Measurements from ENCODE around the gene OR56A1.

- TF ChIP-seq MITF (IDR thresholded peaks at IDR 0.05), result no peak
- no peak for TF ChIP-seq POLR2AphosphoS5 (IDR thresholded peaks at IDR 0.05; ENCODE audit: control insufficient read depth, insufficient read depth, low read depth, low read length)
- no peak for TF ChIP-seq ZNF445 (CRISPR knock-in tag; IDR thresholded peaks at IDR 0.05; ENCODE audit: low read depth)
- TF ChIP-seq PTBP1 (IDR thresholded peaks at IDR 0.05; ENCODE audit: low read depth, low read length), result no peak
- TF ChIP-seq, protein P1, sequence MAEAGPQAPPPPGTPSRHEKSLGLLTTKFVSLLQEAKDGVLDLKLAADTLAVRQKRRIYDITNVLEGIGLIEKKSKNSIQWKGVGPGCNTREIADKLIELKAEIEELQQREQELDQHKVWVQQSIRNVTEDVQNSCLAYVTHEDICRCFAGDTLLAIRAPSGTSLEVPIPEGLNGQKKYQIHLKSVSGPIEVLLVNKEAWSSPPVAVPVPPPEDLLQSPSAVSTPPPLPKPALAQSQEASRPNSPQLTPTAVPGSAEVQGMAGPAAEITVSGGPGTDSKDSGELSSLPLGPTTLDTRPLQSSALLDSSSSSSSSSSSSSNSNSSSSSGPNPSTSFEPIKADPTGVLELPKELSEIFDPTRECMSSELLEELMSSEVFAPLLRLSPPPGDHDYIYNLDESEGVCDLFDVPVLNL (CRISPR knock-in tag; IDR thresholded peaks at IDR 0.05; ENCODE audit: low read depth), result no peak
- TF ChIP-seq ZBTB11 (CRISPR knock-in tag; IDR thresholded peaks at IDR 0.05), result no peak
- no peak for TF ChIP-seq CREB1 (IDR thresholded peaks at IDR 0.05)
- no peak for TF ChIP-seq CREB1 (CRISPR knock-in tag; IDR thresholded peaks at IDR 0.05)
- TF ChIP-seq ZBTB1 (CRISPR knock-in tag; IDR thresholded peaks at IDR 0.05; ENCODE audit: borderline replicate concordance, low read depth), result no peak
- TF ChIP-seq ZBTB8A (IDR thresholded peaks at IDR 0.05; ENCODE audit: partially characterized antibody), result no peak
- no peak for TF ChIP-seq JUNB (CRISPR knock-in tag; conservative IDR thresholded peaks at IDR 0.05)
Observed at GRCh38 chr11:5992150-5992549, 38.4 kb downstream of the OR56A1 start.
